Spleen (tissue), 7 donors: ENCODE results near the gene TEKT5.

Source experiments
- CTCF ChIP-seq, 11 experiments: fragments of 200-600 bp in 7 of 11; fragments of 450-650 bp in 4 of 11; sonication (generic) in 4 of 11; IDR thresholded peaks in 8 of 11; conservative IDR thresholded peaks in 3 of 11; 1 replicate in 7 of 11; 2 replicates in 4 of 11; pipeline versions ENCODE4 v1.4.0 to v1.8.0; 2016 to 2021; ENCODE audit warnings: antibody characterized with exemption in 11 of 11, inconsistent platforms in 4 of 11, mild to moderate bottlenecking in 1 of 11
- POLR2AphosphoS5 ChIP-seq, 3 donors: sonication (generic); formaldehyde crosslinking; IDR thresholded peaks; one replicate each; pipeline ENCODE4 v1.5.1; 2017; ENCODE audit warnings: antibody characterized with exemption in 3 of 3
- donor health status: DM: no; HTN: no; CAD: no; lungs with moderate emphysema.
- donor health status: DM: no; HTN: no; CAD: no.
- donor health status: DM: no; HTN: no; CAD: no.

DNA sequence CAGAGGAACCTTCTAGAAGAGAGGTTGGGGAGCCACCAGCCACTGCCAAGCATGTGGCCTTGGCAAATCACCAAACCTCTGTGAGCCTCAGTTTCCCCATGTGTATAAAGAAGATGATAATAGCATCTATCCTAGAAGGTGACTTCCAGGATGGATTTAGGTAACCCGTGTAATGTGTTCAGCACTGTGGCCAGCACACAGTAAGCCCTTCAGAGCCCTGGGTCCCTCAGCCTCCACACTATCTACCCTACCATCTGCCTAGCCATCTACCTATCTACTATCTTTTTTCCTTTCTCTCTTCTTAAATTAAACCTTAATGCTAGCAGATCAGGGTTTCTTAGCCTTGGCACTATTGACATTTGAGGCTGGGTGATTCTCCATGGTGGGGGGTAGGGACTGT is 33.0 kb downstream of the TEKT5 start:
- TF ChIP-seq CTCF (IDR thresholded peaks at IDR 0.05 in 8 of 11, conservative IDR thresholded peaks at IDR 0.05 in 3 of 11), result no peak
- TF ChIP-seq POLR2AphosphoS5 (IDR thresholded peaks at IDR 0.05), result no peak
